ENCODE data around the gene BLNK. TPM values are rescaled to one million over a fixed set of nuclear protein-coding genes. Genes with fewer than 3 reads are reported as not detected.

BLNK gene
- polyA plus RNA-seq, 1 of the 3 experiments (the other 2 are of a cell fraction) = not detected

GRCh38 chr10:96217711-96218110 is 53.7 kb downstream of the BLNK start:
- Histone ChIP-seq H3K9ac (no peak overlapping the region), H3K36me3 (replicated peaks in 1 of 2; ENCODE audit: control insufficient read depth in 1 of 2, insufficient read depth in 2 of 2, low read length in 1 of 2) (no peaks in the 10 kb centered on the region), H3K9me3 (0 out of 2 replicates have a peak, but pooled peaks cover 4% of the 10 kb centered on the region), H3F3A (replicated peaks; ENCODE audit: insufficient read depth) (no peaks in the 10 kb centered on the region), H3K4me3 (ENCODE audit: low read depth in 2 of 2, low read length in 1 of 2) (no peak overlapping the region), H3K4me1 (ENCODE audit: control insufficient read depth in 1 of 2, insufficient read depth in 2 of 2, low read depth in 1 of 2, low read length in 1 of 2) (no peaks in the 10 kb centered on the region), H3K4me2 (no peak overlapping the region), H3K79me2 (ENCODE audit: insufficient read depth) (no peaks in the 10 kb centered on the region), H3K27me3 (ENCODE audit: insufficient read depth) (no peaks in the 10 kb centered on the region; the same call in 1 of the 2 replicates), H3K9me2 (no peaks in the 10 kb centered on the region), H2AFZ (ENCODE audit: low read depth) (no peak overlapping the region), H3K27ac (ENCODE audit: low read depth in 2 of 2, low read length in 1 of 2) (no peak overlapping the region), H4K20me1 (ENCODE audit: insufficient read depth) (no peaks in the 10 kb centered on the region)
- no peak for DNase-seq
- POLR2A ChIA-PET = no interaction called here
- no peak for TF ChIP-seq YY1 (IDR thresholded peaks at IDR 0.05; ENCODE audit: low read depth)
- TF ChIP-seq MEF2A (IDR thresholded peaks at IDR 0.05; ENCODE audit: borderline replicate concordance, low read depth) = no peak
- TF ChIP-seq TAF1 (IDR thresholded peaks at IDR 0.05; ENCODE audit: borderline replicate concordance, low read depth, low read length) = no peak
- no peak for TF ChIP-seq REST (IDR thresholded peaks at IDR 0.05; ENCODE audit: low read depth, low read length)
- CTCF ChIA-PET = interaction anchor here (0.8 to 2.1 kb wide), 3 partner anchors 12 to 123 kb away, joined by 3 to 9 read pairs (median 3); no protein-coding TSS in a partner anchor
- WGBS (ENCODE audit: low lambda C conversion rate) = 8% methylated on average over 4 of the region's 4 CpGs

- Histone ChIP-seq H3K9me3 (0 out of 2 replicates have a peak, but pooled peaks cover 4% of the 10 kb centered on the region), H3K9ac (no peak overlapping the region), H3K27me3 (ENCODE audit: insufficient read depth) (no peaks in the 10 kb centered on the region; the same call in 1 of the 2 replicates), H3K4me1 (ENCODE audit: control insufficient read depth in 1 of 2, insufficient read depth in 2 of 2, low read depth in 1 of 2, low read length in 1 of 2) (no peaks in the 10 kb centered on the region), H2AFZ (ENCODE audit: low read depth) (no peak overlapping the region), H3K36me3 (replicated peaks in 1 of 2; ENCODE audit: control insufficient read depth in 1 of 2, insufficient read depth in 2 of 2, low read length in 1 of 2) (no peaks in the 10 kb centered on the region), H3K4me2 (no peak overlapping the region), H3K9me2 (no peaks in the 10 kb centered on the region), H3K79me2 (ENCODE audit: insufficient read depth) (no peaks in the 10 kb centered on the region), H3K4me3 (ENCODE audit: low read depth in 2 of 2, low read length in 1 of 2) (no peak overlapping the region), H3F3A (replicated peaks; ENCODE audit: insufficient read depth) (no peaks in the 10 kb centered on the region), H3K27ac (ENCODE audit: low read depth in 2 of 2, low read length in 1 of 2) (no peak overlapping the region), H4K20me1 (ENCODE audit: insufficient read depth) (no peaks in the 10 kb centered on the region)
- 31% methylated on average over 5 of the region's 5 CpGs for WGBS (ENCODE audit: low lambda C conversion rate)
- POLR2A ChIA-PET = no interaction called here
- DNase-seq = no peak
- CTCF ChIA-PET = interaction anchor here (0.8 to 2.1 kb wide), 4 partner anchors 13 to 122 kb away, joined by 3 to 9 read pairs (median 3); no protein-coding TSS in a partner anchor
- TF ChIP-seq USF1 (IDR thresholded peaks at IDR 0.05; ENCODE audit: borderline replicate concordance, low read depth) (no peak), NFIC (IDR thresholded peaks at IDR 0.05; ENCODE audit: borderline replicate concordance) (no peak), MXI1 (IDR thresholded peaks at IDR 0.05; ENCODE audit: low read depth, low read length) (no peak), REST (IDR thresholded peaks at IDR 0.05; ENCODE audit: low read depth, low read length) (no peak), USF2 (IDR thresholded peaks at IDR 0.05; ENCODE audit: borderline replicate concordance, low read depth, low read length) (no peak), FOSL2 (IDR thresholded peaks at IDR 0.05; ENCODE audit: borderline replicate concordance, low read depth) (no peak), EP300 (IDR thresholded peaks at IDR 0.05; ENCODE audit: borderline replicate concordance in 1 of 2, low read depth in 1 of 2, low read length in 1 of 2) (no peak), TCF12 (IDR thresholded peaks at IDR 0.05) (no peak), ZBTB33 (IDR thresholded peaks at IDR 0.05; ENCODE audit: borderline replicate concordance, low read depth) (no peak), RFX5 (IDR thresholded peaks at IDR 0.05; ENCODE audit: low read length) (no peak), JUND (IDR thresholded peaks at IDR 0.05) (no peak), FOXM1 (IDR thresholded peaks at IDR 0.05; ENCODE audit: low read depth) (no peak), RCOR1 (IDR thresholded peaks at IDR 0.05; ENCODE audit: low read length) (no peak)
Observed at GRCh38 chr10:96216775-96217174, 54.6 kb downstream of the BLNK start.

Measured in SK-N-SH (cell line).